OCI-LY7 (cell line): ENCODE measurements around the gene THAP10.

Experiments used
- CTCF ChIP-seq: fragments of 200-600 bp; sonication (generic); conservative IDR thresholded peaks from 2 replicates; pipeline ENCODE4 v1.5.1; 2014; ENCODE audit warnings: mild to moderate bottlenecking, antibody characterized with exemption, low read length, moderate library complexity, mixed read lengths
- EZH2phosphoT487 ChIP-seq: fragments of 200-600 bp; sonication (generic); IDR thresholded peaks from 2 replicates; pipeline ENCODE4 v1.6.1; 2018; ENCODE audit warnings: low read depth, borderline replicate concordance, mild to moderate bottlenecking, mixed run types, antibody characterized with exemption, low read length, moderate library complexity, mixed read lengths

GRCh38 chr15:70857562-70858285, 34.5 kb downstream of the THAP10 start:
- TF ChIP-seq CTCF (no peak), EZH2phosphoT487 (no peak)
